Measurements from ENCODE around the gene ARRDC3. TPM values are rescaled to one million over a fixed set of nuclear protein-coding genes. Genes with fewer than 3 reads are reported as not detected.
"Not testable (repeated sequence)": the region's sequence is repeated elsewhere in the genome, so short reads cannot be mapped to it uniquely, and the experiment has no call there.

ARRDC3 gene
- total and polyA plus RNA-seq, 2 of the 8 experiments (the other 6 are each of a cell fraction or from before 2014, with no cell fraction given), result 2.9 to 5.7 TPM

- no peak for TF ChIP-seq RNF2 (IDR thresholded peaks at IDR 0.05; ENCODE audit: borderline replicate concordance, low read depth, low read length, missing control alignments, poor library complexity, severe bottlenecking)
- no peak for TF ChIP-seq SUZ12 (IDR thresholded peaks at IDR 0.05; ENCODE audit: low read length)
Observed at GRCh38 chr5:91328743-91329142, 54.4 kb downstream of the ARRDC3 start (continued).

GRCh38 chr5:91322981-91323380 lies 60.1 kb downstream of the ARRDC3 start:
- H2BK120ac ChIP-seq (replicated peaks; ENCODE audit: low read depth, low read length); H3K9ac ChIP-seq (replicated peaks in 1 of 4; ENCODE audit: extremely low read depth in 1 of 4, low read depth in 3 of 4, low read length in 3 of 4); H2BK20ac ChIP-seq (ENCODE audit: low read length); H3K4me3 ChIP-seq (ENCODE audit: extremely low read depth in 1 of 4, insufficient read depth in 2 of 4, low read depth in 3 of 4, low read length in 4 of 4); H4K5ac ChIP-seq (ENCODE audit: insufficient read length, low read depth, low read length); H3K27ac ChIP-seq (ENCODE audit: low read depth, low read length); H4K8ac ChIP-seq (ENCODE audit: extremely low read depth, insufficient read depth, low read length); H3K4ac ChIP-seq (replicated peaks; ENCODE audit: insufficient read length, low read depth, low read length); H3K4me1 ChIP-seq (replicated peaks in 1 of 4; ENCODE audit: control insufficient read depth in 3 of 4, insufficient read depth in 4 of 4, low read length in 3 of 4); H4K91ac ChIP-seq (replicated peaks; ENCODE audit: insufficient read length, low read length); H2BK5ac ChIP-seq (ENCODE audit: low read depth, low read length); H3K27me3 ChIP-seq (replicated peaks in 1 of 4; ENCODE audit: control insufficient read depth in 3 of 4, extremely low read depth in 1 of 4, insufficient read depth in 3 of 4, low read length in 3 of 4); H2AK5ac ChIP-seq (ENCODE audit: low read depth, low read length); H3K18ac ChIP-seq (ENCODE audit: extremely low read depth, low read length); H4K20me1 ChIP-seq (replicated peaks in 1 of 2; ENCODE audit: control insufficient read depth in 1 of 2, insufficient read depth in 2 of 2, low read length in 2 of 2); H3K23me2 ChIP-seq (ENCODE audit: low read depth, low read length); H2BK12ac ChIP-seq (ENCODE audit: low read depth, low read length); H2BK15ac ChIP-seq (ENCODE audit: low read length); H3K14ac ChIP-seq (ENCODE audit: insufficient read length); DNase-seq (ENCODE audit: low read depth in 1 of 2, low spot score in 2 of 2); H2AFZ ChIP-seq (ENCODE audit: low read length); FAIRE-seq; H3K79me2 ChIP-seq (ENCODE audit: control insufficient read depth in 1 of 2, insufficient read depth in 2 of 2, low read length in 2 of 2); H3K9me3 ChIP-seq (ENCODE audit: insufficient read depth in 2 of 2, low read depth in 1 of 2, low read length in 1 of 2); H3K23ac ChIP-seq (ENCODE audit: insufficient read length); H3K4me2 ChIP-seq (ENCODE audit: insufficient read depth in 1 of 2, low read depth in 2 of 2, low read length in 2 of 2); H3K56ac ChIP-seq (replicated peaks; ENCODE audit: insufficient read length, low read depth, low read length); H3K79me1 ChIP-seq (ENCODE audit: low read depth, low read length); H3K36me3 ChIP-seq (ENCODE audit: control insufficient read depth in 2 of 4, insufficient read depth in 4 of 4, low read length in 3 of 4): not testable (repeated sequence)
- POLR2A ChIA-PET (ENCODE audit: partially characterized antibody), result interaction anchor here (0.6 to 1.3 kb wide), 3 partner anchors 9 to 22 kb away, joined by 3 read pairs; no protein-coding TSS in a partner anchor
- WGBS, 2 experiments (ENCODE audit: extremely low coverage in 1 of 2, insufficient coverage in 1 of 2, insufficient read length in 1 of 2, insufficient replicate concordance in 2 of 2, low coverage in 1 of 2, low lambda C conversion rate in 2 of 2, missing lambda C conversion rate in 1 of 2), result 89% methylated on average over 4 of the region's 4 CpGs; no CpG with 5 or more reads in 1 of the 2 experiments
- CTCF ChIA-PET (ENCODE audit: partially characterized antibody), result interaction anchor here (0.7 kb wide), 1 partner anchor 1381 kb away, joined by 3 read pairs; no protein-coding TSS in a partner anchor
